ENCODE measurements around the gene ALOX12.

The ALOX12 gene

DNA sequence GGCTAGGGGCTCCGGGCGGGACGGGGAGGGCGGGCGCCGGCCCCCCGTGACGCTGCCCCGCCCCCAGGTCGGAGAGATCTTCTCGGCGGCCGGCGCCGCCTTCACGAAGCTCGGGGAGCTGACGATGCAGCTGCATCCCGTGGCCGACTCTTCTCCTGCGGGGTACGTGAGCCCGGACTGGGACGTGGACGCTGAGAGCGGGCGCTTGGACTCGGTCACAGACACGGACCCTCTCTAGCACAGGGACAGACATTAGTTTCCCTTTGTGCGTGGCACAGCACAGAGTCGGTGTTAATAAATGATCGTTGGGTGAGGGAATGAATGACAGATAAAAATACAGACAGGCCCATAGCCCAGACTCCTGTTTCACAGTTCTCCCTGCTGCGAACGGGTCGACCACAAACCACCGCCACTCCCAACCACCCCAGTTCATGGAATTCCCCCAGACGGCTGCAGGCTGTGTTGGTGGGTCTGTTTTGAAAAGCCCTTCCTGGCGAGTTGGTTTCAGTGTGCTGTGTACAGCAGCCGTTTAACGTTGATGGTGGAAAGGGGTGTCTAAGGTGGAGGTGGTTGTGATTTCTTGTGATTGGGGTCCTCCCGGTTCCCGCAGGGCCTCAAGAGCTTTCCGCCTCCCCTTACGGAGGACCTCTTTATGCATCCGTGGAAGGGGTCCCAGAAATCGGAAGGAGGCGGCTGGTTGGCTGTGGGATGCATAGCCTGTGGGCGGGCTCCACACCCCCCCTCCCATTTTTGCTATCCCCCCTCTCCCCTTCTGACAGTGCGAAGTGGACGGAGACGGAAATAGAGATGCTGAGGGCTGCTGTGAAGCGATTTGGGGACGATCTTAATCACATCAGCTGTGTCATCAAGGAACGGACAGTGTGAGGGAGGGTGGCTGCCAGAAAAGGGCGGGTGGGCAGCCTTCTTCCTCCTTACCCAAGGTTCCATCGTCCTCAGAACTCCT is 19.4 kb downstream of the ALOX12 start:
- no peaks in the 10 kb centered on the region for H3K27me3 Mint-ChIP-seq
- peaks cover 20% of the 10 kb centered on the region for H3K36me3 Mint-ChIP-seq
- no peaks in the 10 kb centered on the region for H3K9me3 Mint-ChIP-seq
- peak overlapping the region; percentile 99 for H3K27ac Mint-ChIP-seq
- peak; percentile 46 for ATAC-seq
- peak overlapping the region; percentile 94 for H3K4me3 Mint-ChIP-seq
- peaks cover 58% of the 10 kb centered on the region for H3K4me1 Mint-ChIP-seq

DNA sequence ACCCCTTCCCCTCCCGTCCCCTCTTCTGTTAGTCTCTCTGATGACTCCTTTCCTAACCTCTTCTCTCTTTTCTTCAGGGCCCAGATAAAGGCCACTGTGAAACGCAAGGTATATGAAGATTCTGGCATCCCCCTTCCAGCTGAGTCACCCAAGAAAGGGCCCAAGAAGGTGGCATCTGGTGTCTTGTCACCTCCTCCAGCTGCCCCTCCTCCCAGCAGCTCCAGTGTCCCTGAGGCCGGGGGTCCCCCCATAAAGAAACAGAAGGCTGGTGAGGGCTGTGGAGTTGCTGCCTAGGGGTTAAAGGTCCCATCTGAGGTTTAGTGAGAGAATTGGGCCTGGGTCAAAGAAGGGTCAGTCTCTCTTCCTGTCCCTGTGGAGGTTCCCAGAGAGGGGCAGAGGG is 20.6 kb downstream of the ALOX12 start:
- H3K9me3 Mint-ChIP-seq: no peaks in the 10 kb centered on the region
- ATAC-seq: no peak
- peak overlapping the region; percentile 53 for H3K4me3 Mint-ChIP-seq
- peak overlapping the region; percentile 99 for H3K27ac Mint-ChIP-seq
- H3K36me3 Mint-ChIP-seq: peaks cover 20% of the 10 kb centered on the region
- H3K27me3 Mint-ChIP-seq: no peaks in the 10 kb centered on the region
- H3K4me1 Mint-ChIP-seq: peaks cover 59% of the 10 kb centered on the region

DNA sequence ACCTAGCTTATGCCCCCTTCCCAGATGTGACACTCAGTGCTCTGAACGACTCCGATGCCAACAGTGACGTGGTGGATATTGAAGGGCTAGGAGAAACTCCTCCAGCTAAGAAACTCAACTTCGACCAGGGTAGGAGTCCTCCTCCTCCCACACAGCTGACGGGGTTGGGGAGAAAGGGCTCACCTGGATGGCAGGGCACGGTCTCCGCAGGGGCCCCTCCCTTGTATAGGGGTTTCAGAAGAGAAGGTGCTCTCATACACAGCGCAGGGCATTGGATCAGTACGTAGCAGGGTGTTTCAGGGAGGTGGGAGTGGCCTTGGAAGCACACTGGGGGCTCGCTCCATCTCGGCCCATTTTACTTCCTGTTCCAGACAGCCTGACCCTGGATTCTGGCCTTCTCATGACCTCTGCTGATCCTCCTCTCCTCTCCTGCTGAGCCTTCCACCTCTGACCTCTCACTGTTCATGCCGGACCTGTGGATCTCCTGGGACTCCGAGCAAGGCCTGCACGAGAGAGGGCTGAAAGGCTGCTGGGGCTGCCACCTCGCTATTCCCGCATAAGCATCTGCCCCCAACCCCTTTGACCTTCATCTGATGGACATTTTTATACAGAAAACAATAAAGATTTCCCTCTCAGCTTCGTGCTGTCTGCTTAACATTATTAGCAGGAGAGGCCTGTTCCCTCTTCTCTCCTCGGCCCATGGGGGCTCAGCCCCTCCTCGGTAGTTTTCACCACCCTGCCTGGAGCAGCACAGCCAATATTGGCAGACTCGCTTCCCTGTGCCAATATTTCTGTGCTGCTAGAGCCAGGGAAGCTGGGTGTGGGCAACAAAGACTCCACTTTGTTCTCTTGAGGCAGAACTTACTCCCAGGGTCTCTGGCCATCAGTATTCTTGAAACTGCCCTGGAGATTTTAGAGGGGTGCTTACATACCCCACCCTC is 21.3 kb downstream of the ALOX12 start:
- Mint-ChIP-seq H3K9me3 (no peaks in the 10 kb centered on the region), H3K27me3 (no peaks in the 10 kb centered on the region), H3K36me3 (peaks cover 20% of the 10 kb centered on the region), H3K27ac (peak overlapping the region; percentile 99), H3K4me3 (peak overlapping the region; percentile 11), H3K4me1 (peaks cover 66% of the 10 kb centered on the region)
- no peak for ATAC-seq

DNA sequence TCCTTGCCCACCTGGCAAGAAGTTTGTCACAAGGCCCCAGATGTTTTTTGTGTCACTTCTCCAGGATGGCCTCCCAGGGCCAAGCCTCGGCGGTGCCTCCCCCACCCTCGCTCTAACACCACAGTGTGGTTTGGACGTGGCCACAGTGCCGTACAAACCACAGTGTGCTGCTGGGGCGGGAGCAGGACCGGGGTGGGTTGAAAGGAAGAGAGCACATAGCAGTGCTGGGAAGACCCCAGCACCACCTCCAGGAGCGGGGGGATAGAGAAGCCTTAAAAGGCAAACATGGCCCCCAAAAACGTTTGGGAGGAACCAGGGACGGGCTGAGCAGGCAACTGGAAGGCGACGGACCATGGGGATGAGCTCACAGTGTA is 22.0 kb downstream of the ALOX12 start:
- Mint-ChIP-seq H3K36me3 (peaks cover 20% of the 10 kb centered on the region), H3K9me3 (no peaks in the 10 kb centered on the region), H3K27ac (peak overlapping the region; percentile 99), H3K27me3 (no peaks in the 10 kb centered on the region), H3K4me3 (no peak overlapping the region), H3K4me1 (peaks cover 73% of the 10 kb centered on the region)
- no peak for ATAC-seq

DNA sequence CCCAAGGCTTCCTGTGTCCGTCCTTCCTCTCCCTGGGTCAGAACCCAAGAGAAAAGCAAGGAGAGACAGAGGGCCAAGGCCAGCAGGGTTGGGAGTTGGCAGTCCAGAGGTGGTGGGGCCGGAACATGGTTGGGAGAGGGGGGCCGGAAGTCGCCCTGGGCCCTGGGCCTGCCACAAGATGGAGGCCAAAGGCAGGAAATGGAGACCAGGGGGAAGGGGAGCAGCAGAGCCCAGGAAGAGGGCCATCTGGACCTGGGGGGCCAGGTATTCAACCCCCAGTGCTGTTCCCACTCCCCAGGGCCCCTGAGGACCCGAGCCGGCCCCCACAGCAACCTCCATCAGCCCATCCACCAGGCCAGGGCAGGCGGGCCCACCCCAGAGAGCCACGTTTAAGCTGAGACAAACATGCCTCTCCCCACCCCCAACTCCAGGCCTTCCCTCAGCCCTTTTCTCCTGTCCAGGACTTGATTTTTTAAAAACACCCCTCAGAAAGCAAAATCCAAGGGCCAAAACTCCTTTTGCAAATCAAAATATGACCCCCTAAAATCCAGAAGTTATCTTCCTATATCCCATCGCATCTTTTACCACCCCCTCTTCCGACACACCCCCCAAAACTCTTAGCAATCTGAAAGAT is 22.6 kb downstream of the ALOX12 start:
- Mint-ChIP-seq H3K27me3 (no peaks in the 10 kb centered on the region), H3K27ac (peak overlapping the region; percentile 99), H3K4me1 (peaks cover 76% of the 10 kb centered on the region), H3K4me3 (no peak overlapping the region), H3K9me3 (no peaks in the 10 kb centered on the region), H3K36me3 (peaks cover 20% of the 10 kb centered on the region)
- ATAC-seq: no peak

DNA sequence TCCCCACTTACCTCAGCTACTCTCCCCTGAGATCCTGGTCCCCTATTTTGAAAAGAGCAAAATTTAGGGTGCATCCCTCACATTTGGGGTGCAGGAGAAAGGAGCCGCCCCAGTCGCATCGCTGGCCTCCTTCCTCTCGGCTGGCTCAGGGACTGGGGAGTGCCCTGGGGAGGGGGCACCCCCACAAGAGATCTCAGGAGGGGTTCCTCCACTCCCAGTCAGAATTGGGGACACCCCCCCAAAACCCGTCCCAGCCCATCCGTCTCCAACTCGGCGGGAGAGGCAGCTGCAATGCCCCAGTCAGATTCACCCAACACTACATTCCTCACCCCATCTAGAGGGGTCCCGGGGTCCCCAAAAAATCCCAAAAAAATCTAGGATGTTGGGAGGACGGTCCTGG is 23.5 kb downstream of the ALOX12 start:
- Mint-ChIP-seq H3K36me3 (peaks cover 14% of the 10 kb centered on the region), H3K27ac (peak overlapping the region; percentile 90), H3K4me1 (peaks cover 70% of the 10 kb centered on the region), H3K9me3 (no peaks in the 10 kb centered on the region), H3K4me3 (no peak overlapping the region), H3K27me3 (no peaks in the 10 kb centered on the region)
- no peak for ATAC-seq

DNA sequence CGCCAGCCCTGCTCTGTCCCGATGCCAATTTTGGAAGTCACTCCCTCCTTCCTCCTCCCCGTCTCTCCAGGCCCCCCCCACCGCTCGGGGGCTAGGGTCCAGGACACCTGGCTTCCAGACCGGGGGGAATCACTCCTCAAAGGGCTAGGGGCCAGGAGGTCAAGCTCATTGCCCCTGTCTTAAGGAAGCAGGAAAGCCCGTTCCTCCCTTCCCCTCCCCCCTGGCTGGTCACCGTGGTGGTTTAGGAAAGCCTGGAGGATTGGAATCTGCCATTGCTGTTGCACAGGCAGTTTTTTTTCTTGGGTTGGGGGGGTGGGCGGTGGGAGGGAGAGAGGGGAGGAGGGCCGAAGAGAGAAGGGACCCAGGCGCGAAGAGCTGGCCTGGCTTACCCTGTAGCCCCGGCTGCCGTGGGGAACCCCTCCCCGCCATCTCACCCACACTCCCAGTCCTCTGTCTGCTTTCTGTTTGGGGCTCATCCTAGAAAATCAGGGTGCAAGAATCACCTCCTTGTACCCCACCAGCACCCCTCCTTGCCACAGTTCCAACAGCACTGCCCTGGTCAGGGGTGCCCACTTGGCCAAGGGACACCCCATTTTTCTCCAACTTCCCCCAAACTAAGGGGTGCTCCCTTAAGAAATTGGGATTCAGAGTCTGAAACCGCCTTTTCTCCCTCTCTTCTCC is 24.1 kb downstream of the ALOX12 start:
- Mint-ChIP-seq H3K4me1 (peaks cover 70% of the 10 kb centered on the region), H3K27me3 (no peaks in the 10 kb centered on the region), H3K4me3 (no peak overlapping the region), H3K36me3 (peaks cover 12% of the 10 kb centered on the region), H3K9me3 (no peaks in the 10 kb centered on the region), H3K27ac (peak overlapping the region; percentile 90)
- ATAC-seq: no peak

DNA sequence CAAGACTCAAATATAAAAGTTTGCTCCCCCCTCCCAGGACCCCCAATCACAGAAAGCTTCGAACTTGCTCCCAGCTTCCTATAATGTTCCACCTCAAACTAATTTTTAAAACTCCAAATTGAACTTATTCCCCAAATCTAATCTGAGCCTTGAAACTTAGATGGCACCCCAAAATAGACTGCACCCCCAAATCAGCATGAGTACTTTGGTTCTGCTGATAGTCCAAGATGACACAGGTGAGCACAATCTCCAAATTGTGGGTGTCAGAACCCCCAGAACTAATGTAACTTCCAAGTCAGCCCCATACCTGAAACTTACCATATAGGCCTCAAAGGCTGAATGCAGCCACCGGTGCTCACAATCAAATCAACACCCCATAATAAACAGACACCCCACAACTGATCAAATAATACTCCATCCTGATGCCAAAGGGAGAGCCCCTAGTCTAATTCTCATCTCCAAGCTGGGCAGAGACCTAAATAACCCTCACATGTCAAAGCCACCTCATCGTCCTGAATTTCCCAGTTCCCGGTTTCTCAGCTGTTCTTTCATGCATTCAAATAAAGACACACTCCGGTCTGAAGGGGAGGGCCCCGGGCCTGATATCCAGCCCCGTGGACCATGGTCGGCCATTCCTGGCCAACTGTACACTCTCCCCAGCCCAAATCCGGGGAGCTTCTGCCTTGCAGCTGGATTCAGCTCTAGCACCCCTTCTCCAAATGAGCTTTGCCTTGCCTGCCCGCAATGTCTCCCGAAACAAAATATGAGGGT is 25.2 kb downstream of the ALOX12 start:
- Mint-ChIP-seq H3K9me3 (no peaks in the 10 kb centered on the region), H3K27me3 (no peaks in the 10 kb centered on the region), H3K27ac (peak overlapping the region; percentile 90), H3K4me1 (peaks cover 59% of the 10 kb centered on the region), H3K4me3 (no peak overlapping the region), H3K36me3 (peaks cover 12% of the 10 kb centered on the region)
- no peak for ATAC-seq

DNA sequence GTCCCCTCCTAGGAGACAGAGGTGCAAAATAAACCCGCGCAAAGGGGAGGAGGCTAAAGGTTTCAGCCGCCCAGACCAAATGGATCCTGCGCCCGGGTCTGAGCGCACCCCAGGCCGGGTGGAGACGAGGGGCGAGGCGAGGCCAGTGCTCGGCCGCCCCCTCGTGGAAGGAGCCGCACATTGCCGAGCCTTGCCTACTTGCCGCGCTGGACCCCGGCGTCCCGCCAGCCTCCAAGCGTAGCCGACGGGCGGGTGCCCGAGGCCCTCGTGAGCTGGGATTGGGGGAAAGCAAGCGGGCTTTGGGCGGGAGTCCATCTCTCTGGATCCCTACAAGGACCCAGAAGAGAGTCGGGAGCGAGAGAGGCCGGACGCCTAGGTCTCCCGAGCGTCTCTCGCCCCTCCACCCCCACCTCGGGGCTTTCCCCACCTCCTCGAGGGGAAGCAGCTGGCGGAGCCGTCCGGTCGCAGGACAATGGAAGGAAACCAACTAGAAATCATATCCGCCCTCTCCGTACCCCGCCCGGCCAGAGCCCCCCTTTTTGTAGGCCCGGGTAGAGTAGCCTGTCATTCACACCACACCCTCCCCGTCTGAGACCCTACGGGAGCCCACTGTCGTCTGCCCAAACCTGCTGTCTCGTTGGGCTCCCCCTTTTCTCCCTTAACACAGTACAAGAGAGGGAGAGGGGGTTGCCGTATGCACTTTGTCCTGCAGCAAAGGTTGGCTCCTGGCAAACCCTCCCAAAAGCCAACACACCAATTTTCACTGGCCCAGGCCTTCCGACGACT is 26.3 kb downstream of the ALOX12 start:
- no peaks in the 10 kb centered on the region for H3K9me3 Mint-ChIP-seq
- H3K27me3 Mint-ChIP-seq: no peaks in the 10 kb centered on the region
- peaks cover 5% of the 10 kb centered on the region for H3K36me3 Mint-ChIP-seq
- ATAC-seq: peak; percentile 90
- H3K27ac Mint-ChIP-seq: peak overlapping the region; percentile 90
- peaks cover 53% of the 10 kb centered on the region for H3K4me1 Mint-ChIP-seq
- H3K4me3 Mint-ChIP-seq: peak overlapping the region; percentile 71

DNA sequence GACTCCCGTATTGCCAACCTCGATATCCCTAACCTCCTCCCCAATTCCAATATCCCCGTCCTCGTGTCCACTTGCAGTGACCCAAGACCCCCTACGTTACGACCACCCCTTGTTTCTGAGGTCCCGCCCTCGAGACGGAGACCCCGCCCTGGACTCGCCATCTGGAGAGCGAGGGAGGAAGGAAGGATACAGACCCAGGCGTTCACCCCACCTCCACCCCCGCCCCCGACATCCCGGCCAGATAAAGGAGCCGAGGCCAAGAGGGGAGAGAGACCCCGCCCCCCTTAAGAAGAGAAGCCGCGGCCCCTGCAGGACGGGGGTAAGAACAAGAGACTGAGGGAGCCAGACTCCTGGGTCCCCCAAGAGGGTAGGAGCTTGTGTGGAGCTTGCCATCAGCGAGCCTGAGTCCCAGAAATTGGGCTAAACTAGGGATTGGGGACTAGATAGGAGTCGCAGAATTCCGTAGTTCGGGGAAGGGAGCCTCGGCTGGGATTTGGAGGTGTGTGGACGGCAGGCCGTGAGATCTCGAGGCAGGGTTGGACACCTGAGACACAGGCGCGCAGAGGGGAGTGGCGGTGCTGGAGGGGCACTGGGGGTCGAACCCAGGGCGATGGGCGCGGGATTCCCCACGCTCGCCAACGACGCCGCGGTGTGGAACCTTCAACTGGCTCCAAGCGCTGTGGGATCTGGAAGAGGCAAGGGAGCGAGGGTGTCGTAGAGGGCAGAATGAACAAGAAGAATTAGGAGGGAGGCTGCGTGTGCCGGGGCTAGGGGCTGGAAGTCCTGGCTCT is 27.1 kb downstream of the ALOX12 start, which contains the start of gene BCL6B:
Gene BCL6B (plus strand): TSS at position 270 of the 791 bp plus-strand sequence. CDS start 622 bp downstream, outside the sequence.
- Mint-ChIP-seq H3K36me3 (no peaks in the 10 kb centered on the region), H3K4me3 (peak within 1 kb of the TSS; percentile 71), H3K4me1 (peaks cover 45% of the 10 kb centered on the region), H3K27me3 (no peaks in the 10 kb centered on the region), H3K9me3 (no peaks in the 10 kb centered on the region), H3K27ac (peak within 1 kb of the TSS; percentile 90)
- ATAC-seq: no peak

DNA sequence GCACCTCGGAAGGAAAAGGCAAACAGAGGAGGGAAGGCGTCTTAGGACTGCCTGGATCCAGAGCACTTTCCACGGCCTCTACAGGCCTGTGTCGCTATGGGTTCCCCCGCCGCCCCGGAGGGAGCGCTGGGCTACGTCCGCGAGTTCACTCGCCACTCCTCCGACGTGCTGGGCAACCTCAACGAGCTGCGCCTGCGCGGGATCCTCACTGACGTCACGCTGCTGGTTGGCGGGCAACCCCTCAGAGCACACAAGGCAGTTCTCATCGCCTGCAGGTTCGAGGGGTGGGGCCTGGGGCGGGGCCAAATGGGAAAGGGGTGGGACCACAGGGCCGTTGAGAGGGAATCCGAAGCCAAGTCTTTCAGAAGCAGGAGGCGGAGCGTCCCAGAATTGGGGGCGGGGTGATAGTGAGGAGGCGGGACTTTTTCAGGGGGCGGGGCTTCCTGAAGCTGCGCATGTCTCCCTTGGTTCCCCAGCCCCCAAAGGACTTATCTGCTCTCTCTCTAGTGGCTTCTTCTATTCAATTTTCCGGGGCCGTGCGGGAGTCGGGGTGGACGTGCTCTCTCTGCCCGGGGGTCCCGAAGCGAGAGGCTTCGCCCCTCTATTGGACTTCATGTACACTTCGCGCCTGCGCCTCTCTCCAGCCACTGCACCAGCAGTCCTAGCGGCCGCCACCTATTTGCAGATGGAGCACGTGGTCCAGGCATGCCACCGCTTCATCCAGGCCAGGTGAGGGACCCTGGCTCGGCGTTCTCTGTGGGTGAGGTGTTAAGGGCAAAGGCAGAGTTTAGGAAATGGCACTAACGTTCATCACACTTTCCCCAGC is 27.9 kb downstream of the ALOX12 start:
- Mint-ChIP-seq H3K4me1 (peaks cover 43% of the 10 kb centered on the region), H3K27ac (peak overlapping the region; percentile 90), H3K4me3 (peak overlapping the region; percentile 71), H3K36me3 (no peaks in the 10 kb centered on the region), H3K9me3 (no peaks in the 10 kb centered on the region), H3K27me3 (no peaks in the 10 kb centered on the region)
- peak; percentile 78 for ATAC-seq

DNA sequence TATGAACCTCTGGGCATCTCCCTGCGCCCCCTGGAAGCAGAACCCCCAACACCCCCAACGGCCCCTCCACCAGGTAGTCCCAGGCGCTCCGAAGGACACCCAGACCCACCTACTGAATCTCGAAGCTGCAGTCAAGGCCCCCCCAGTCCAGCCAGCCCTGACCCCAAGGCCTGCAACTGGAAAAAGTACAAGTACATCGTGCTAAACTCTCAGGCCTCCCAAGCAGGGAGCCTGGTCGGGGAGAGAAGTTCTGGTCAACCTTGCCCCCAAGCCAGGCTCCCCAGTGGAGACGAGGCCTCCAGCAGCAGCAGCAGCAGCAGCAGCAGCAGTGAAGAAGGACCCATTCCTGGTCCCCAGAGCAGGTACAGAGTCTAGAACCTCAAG is 28.5 kb downstream of the ALOX12 start:
- Mint-ChIP-seq H3K9me3 (no peaks in the 10 kb centered on the region), H3K27ac (peak overlapping the region; percentile 90), H3K4me1 (peaks cover 46% of the 10 kb centered on the region), H3K36me3 (no peaks in the 10 kb centered on the region), H3K4me3 (peak overlapping the region; percentile 22), H3K27me3 (no peaks in the 10 kb centered on the region)
- ATAC-seq: no peak
